Skin epidermis (tissue), 12 donors: ENCODE measurements around the gene S100A16.
"Not testable (repeated sequence)": the region's sequence is repeated elsewhere in the genome, so short reads cannot be mapped to it uniquely, and the experiment has no call there.

Source experiments
- H3K27ac ChIP-seq, 21 experiments: fragments of 200-600 bp; sonication (generic) in 11 of 21; one replicate each; pipeline ENCODE4 v1.5.0; 2020; ENCODE audit warnings: mild to moderate bottlenecking in 3 of 21, inconsistent platforms in 2 of 21, moderate library complexity in 2 of 21
- H3K4me3 ChIP-seq, 7 experiments: fragments of 200-600 bp; sonication (generic) in 2 of 7; one replicate each; pipeline ENCODE4 v1.5.0; 2020; ENCODE audit warnings: inconsistent platforms in 2 of 7, mild to moderate bottlenecking in 2 of 7, moderate library complexity in 1 of 7

The S100A16 gene

DNA sequence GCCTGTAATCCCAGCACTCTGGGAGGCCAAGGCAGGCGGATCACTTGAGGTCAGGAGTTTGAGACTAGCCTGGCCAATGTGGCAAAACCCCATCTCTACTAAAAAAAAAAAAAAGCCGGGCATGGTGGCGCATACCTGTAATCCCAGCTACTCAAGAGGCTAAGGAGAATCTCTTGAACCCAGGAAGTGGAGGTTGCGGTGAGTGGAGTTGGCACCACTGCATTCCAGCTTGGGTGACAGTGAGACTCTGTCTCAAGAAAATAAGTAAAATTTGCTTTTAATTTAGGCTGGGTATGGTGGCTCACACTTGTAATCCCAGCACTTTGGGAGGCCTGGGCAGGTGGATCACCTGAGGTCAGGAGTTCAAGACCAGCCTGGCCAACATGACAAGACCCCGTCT is 27.3 kb upstream of the S100A16 start:
- not testable (repeated sequence) for H3K4me3 ChIP-seq, H3K27ac ChIP-seq

DNA sequence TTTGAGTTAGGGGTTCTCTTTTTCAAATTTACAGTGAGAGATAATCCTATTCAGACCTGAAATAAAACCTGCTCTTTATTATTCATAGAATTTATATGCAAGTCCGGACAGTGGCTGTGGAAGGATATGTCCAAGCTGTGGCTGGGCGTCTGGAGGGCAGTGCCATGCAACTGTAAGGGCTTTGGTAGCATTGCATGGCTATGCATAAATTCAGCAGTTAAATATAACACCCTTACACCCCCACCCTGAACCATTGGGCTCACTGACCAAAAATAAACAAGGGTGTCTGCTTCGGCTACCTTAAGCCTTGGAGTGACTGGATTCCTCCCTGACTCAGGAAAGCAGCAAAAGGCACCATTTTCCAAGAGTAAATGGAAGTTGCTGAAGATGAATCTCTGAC is 26.3 kb upstream of the S100A16 start:
- no peak overlapping the region for H3K27ac ChIP-seq
- H3K4me3 ChIP-seq: no peak overlapping the region

DNA sequence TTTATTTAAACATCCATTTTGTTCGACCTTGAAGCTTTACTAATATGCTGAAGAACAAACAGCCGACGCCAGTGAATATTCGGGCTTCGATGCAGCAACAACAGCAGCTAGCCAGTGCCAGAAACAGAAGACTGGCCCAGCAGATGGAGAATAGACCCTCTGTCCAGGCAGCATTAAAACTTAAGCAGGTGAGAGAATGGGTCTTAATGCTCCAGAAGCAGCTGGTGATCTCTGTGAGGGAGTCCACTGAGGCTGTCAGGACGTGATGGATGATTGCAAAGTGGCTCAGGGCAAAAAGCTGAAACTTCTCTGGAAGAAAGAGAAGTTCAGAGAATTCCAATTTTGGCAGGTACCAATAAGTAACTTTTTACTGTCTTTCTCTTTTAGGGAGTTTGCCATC is 25.3 kb upstream of the S100A16 start:
- Histone ChIP-seq H3K4me3 (no peak overlapping the region), H3K27ac (no peak overlapping the region)

DNA sequence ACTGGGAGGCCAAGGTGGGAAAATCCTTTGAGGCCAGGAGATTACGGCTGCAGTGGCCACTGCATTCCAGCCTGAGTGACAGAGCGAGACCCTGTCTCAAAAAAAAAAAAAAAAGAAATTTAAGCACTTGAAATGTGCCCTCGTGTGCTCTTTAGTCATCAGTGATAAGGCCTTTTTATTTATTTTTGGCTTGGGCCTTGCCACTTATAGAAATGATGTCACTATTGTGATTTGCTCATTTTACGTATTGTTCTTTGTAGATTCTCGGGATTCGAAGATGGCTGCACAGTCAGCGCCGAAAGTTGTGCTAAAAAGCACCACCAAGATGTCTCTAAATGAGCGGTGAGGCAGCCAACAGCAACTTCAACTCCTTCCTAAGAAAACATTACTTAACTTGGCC is 23.4 kb upstream of the S100A16 start:
- H3K4me3 ChIP-seq: no peak overlapping the region
- H3K27ac ChIP-seq: peak overlapping the region in 1 of 21 experiments; percentile 100

DNA sequence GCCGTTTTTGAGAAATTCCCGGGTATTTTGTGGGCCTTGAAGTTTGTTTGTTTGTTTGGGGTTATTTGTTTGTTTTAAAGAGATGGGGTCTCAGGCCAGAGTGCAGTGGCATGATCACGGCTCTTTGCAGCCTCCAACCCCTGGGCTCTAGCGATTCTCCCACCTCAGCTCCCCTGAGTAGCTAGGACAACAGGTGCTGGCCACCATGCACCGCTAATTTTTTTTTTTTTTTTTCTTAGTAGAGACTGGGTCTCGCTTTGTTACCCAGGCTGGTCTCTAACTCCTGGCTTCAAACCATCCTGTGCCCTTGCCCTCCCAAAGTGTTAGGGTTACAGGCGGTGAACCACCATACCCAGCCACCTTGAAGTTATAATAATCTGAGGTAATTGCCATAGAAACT is 22.9 kb upstream of the S100A16 start:
- H3K4me3 ChIP-seq: peak overlapping the region in 3 of 7 experiments; percentile 57 to 78 (median 62)
- H3K27ac ChIP-seq: peak overlapping the region in 5 of 21 experiments; percentile 98 to 100 (median 100)

DNA sequence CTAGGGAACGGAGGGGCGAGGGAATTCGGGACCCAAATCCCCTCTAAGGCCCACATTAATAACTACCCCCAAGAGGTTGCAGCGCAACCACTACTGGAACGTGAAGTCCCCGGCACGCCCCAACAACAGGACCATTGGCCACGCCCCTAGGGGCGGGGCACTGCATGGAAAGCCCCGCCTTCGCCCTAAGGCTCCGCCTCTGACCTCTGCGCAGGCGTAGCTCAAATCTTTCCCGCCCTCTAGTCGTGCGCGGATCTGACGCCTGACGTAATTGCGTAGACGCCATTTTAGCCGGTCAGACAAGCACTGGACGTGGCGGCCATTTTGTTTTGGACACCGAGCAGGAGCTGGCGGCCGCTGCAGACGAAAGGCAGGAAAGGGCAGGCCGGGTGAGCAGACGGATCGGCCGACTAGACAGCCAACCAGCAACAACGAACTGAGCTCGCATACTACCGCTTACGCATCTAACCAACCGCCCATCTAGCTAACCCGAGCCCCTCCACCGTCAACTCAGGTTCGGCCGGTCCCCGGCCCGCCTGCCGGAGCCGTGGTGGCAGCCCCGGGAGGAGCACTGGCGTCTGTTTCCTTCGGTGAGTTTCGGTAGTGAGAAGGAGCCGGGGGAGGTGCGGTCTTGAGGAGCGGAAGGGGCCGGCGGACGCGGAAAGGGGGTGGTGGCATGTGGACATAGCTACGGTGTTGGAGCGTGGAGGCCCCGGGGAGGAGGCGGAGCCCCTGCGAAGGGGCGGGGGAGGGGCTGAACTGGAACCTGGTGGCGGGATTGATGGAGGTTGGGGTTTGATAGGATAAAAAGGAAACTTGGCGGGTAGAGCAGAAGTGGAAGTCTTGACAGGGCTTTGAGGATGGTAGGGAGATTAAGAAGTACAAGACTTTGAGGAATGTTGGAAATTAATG is 21.1 kb upstream of the S100A16 start, which contains the start of gene CHTOP:
Gene CHTOP (plus strand): TSS at position 313 of the 912 bp plus-strand sequence. CDS start 2,523 bp downstream, outside the sequence.
- Histone ChIP-seq H3K4me3 (peak within 1 kb of the TSS; percentile 56 to 78 (median 62)), H3K27ac (peak within 1 kb of the TSS; percentile 88 to 100 (median 99))

DNA sequence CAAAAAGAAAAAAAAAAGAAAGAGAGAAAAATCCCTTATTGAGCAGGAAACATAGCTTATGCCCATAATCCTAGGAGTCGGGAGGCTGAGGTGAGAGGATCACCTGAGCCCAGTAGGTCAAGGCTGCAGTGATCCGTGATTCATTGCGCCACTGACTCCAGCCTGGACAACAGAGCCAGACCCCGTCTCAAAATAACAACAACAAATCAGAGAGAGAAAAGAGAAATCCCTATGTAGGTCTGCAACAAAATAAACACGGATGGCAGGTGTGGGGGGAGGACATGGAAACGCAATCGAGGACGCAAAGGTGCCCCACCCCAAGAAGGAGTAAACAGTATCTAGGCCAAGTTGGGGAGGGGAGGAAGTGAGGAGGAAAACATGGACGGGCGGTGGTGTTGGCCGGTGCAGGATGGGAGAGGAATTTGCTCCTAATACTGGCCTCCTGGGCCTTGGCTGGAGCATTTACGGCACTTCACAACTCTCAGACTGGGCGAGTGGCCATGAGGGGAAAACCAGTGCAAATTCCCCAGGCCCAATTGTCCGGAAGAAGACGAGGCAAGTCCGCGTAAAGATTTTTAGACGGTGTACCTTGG is 20.3 kb upstream of the S100A16 start:
- Histone ChIP-seq H3K27ac (peak overlapping the region in 20 of 21 experiments; percentile 94 to 100 (median 99)), H3K4me3 (peak overlapping the region; percentile 56 to 78 (median 62))

DNA sequence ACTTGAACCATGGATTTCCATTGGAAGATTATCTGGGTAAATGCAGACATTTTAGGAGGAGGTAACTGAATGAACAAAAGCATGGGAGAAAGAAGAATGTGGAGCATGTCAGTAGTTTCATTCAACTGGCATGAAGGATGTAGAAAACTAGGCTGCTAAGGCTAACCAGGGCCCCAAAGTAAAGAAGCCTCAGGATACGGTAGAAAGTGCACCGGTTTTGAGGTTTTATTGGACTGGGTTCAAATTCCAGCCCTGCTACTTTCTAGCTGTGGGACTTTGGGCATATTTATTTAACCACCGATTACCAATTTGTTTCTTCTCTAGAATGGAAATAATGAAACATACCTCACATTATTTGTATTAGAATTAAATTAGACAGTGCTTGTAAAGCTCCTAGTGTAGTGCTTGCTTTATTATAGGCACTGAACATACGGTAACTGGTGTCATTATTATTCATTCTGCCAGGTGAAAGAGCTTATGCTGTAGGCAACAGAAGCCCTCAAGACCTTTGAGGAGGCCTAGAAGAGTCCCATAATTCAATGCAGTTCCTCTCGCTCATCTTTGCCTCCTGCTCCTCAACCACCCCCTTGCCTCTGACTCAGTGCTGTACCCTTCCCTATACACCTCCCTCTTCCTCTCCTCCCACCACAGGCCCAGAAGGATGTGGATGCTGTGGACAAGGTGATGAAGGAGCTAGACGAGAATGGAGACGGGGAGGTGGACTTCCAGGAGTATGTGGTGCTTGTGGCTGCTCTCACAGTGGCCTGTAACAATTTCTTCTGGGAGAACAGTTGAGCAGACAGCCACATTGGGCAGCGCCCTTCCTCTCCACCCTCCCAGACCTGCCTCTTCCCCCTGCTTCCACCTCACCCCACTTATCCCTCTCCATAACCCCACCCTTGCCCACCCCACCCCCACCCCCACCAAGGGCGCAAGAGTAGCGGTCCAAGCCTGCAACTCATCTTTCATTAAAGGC is 18.4 kb upstream of the S100A16 start:
- peak overlapping the region in 3 of 21 experiments; percentile 24 to 90 (median 43) for H3K27ac ChIP-seq
- no peak overlapping the region for H3K4me3 ChIP-seq

DNA sequence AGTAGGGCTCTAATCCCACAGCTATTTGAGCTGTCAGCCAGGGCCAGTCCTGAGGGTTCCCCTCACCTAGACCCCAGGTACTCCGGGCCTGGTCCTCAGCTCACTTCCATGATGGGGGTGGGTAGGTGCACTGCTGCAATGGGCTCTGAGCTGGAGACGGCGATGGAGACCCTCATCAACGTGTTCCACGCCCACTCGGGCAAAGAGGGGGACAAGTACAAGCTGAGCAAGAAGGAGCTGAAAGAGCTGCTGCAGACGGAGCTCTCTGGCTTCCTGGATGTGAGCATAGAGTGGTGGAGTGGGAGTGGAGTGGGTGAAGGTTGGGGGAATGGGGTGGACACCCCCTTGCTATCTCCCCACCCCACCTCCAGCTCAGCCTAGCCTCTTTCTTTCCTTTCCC is 17.4 kb upstream of the S100A16 start:
- Histone ChIP-seq H3K4me3 (no peak overlapping the region), H3K27ac (peak overlapping the region in 6 of 21 experiments; percentile 23 to 90 (median 44))

DNA sequence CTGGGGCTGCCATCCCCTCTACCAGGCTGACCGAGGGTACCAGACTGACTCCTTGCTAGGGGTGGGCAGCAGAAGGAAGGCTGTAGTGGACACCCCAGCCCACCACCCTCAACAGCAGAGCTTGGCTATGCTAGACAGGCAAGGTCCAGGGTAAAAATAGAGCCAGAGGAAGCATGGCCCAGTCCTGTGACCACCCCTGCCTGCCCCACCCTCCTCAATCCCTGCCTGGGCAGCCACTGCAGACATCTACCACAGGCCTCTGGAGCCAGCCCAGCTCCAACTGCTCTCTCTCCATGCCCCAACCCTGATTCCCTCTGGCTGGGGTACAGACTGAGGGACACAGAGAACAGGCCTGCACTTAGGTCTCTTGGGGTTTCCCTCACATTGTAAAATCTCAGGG is 17.0 kb upstream of the S100A16 start:
- Histone ChIP-seq H3K27ac (peak overlapping the region in 6 of 21 experiments; percentile 23 to 90 (median 46)), H3K4me3 (no peak overlapping the region)

DNA sequence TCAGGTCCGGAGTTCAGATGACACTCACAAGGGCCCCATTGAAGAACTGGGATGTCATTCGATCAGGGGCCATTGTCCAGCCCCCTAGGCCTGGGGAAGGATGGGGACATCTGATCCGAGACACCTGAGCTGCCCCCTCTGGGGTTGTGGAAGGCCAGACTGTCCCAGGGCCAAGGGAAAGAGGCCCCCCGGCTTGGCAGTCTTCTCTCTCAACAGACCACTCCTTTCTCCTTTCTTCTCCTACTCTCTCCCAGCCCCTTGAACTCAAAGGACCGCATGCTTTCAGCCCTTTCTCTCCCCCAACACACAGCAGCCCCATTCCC is 16.4 kb upstream of the S100A16 start:
- Histone ChIP-seq H3K4me3 (no peak overlapping the region), H3K27ac (peak overlapping the region in 4 of 21 experiments; percentile 28 to 90 (median 77))

DNA sequence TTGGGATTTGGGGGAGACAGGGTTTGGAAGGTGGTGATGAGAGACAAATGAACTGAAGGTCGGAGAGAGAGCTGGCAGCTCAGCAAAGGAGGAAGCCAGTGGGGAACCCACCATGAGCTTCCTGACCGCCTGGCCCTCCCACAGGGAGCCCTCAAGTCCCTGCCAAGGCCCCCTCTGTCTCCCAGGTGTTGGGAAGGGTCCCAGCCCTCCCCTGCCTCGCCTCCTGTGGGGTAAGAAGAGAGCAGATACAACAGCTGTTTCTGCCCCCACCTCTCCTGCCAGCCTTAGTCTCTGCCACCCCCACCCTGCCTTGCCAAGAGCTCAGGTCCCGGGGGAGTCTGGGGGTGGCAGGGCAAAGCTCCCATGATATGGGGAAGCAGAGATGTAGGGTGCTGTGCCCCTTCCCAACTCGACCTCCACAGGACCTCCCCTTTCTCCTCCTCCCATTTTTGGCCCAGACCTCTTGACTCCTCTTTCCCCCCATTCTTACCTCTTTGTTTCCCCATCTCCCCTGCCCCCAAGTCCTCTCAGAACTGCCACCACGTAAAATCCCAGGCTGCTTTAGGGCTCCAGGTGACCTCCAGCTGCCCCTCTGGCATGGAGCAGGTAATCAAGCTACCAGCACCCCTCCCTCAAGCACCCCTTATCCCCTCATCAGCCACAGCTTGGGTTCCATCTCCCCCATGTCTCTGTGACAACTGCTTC is 15.9 kb upstream of the S100A16 start:
- peak overlapping the region in 8 of 21 experiments; percentile 14 to 96 (median 88) for H3K27ac ChIP-seq
- no peak overlapping the region for H3K4me3 ChIP-seq

DNA sequence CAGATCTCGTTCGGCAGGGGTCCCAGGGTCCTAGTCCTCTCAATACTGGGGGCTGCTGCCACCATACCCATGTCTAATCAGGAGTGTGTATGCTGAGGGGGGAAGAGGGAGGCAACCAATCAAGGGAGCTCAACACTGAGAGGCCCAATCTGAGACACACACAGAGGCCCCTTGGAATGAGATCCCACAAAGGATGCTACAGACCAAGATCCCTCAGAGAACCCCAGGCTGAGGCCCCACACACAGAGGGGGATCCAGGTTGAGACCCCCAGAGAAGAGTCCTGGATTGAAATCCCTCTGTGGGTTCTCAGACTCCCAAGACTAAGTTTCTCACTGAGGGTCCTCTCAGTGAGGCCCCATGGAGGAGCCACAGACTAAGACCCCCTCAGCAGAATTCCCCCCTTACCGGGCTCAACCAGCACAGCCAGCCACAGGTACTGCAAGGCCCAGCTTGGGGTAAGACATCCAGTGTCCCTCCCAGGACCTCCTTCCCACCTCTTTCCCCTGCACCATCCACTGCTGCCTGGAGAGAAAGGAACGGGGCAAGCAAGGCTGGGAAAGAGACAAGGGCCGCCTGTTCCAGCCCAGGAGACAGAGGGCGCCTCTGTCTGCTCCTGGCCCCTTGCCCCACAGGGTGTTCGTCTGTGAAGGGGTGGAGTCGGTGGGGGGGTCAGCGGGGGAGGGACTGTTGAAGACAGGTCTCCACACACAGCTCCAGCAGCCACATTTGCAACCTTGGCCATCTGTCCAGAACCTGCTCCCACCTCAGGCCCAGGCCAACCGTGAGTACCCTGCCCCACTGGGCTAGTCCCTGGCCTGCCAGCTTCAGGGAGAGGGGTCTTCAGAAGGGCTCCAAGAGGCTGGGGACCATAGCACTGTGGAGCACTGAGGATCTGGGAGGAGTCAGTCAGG is 15.0 kb upstream of the S100A16 start, which contains the start of gene S100A1:
Gene S100A1 (plus strand): TSS at position 720 of the 912 bp plus-strand sequence. CDS start 2,088 bp downstream, outside the sequence.
- Histone ChIP-seq H3K27ac (peak within 1 kb of the TSS; percentile 3 to 96 (median 85)), H3K4me3 (peak within 1 kb of the TSS; percentile 30 to 46 (median 36))

DNA sequence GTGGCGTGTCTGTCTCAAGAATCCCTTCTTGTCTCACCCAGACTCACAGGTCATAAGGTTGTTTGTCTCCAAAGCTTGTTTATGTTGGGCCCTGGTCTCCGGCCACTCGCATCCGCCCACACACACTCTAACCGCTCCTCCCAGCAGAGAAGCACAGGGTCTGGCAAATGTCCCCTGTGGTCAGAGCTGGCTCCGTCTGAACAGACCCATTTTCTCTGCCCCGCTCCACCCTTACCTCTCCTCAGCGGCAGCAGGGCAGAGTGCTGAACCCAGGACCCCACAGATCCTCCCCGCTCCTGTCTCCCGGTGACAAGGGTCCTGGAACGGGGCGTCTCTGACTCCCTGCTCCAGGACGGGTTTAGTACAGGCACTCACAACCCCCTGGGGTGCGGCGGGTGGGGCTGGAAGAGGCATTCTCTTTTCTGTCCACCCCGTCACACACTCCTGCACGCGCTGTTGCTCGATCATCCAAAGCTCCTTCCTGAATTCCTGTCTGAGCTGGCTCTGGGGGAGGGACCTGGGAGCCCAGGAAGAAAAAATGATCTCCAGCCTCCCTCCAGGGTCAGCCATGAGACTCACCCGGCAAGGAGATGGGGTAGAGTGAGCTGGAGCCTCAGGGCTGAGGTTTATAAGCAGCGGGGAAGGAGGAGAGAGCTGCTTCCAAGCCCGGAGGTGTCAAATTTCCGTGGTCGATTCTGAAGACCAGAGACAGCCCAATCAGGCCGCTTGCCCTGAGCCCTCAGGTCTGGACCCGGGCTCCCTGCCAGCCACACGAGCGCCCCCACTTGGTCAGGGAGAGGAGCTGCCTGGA is 14.2 kb upstream of the S100A16 start, which contains the start of gene S100A13:
Gene S100A13 (minus strand): TSS at position 602 of the 811 bp plus-strand sequence. CDS start 1,033 bp downstream, outside the sequence.
- Histone ChIP-seq H3K4me3 (peak within 1 kb of the TSS; percentile 30 to 46 (median 36)), H3K27ac (peak within 1 kb of the TSS; percentile 3 to 96 (median 85))

DNA sequence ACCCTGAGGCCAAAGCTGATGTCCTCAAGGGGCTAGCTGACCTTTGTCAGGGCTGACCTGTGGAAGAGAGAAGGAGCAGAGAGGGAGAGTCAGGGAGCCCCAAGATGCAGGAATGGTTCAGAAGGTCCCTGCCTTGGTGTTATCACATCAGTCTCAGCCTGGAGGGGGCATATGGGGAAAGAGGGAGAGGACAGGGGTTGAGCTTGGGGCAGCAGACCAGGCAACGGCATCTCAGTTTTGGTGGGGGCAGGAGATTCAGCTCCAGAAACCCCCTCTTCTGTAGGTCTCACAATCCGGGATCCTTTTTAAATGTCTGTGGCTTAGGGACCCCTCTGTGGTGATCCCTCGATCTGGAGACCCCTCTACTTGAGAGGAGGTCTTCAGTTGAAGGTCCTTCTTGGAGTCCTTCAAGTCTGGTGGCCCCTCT is 13.6 kb upstream of the S100A16 start:
- Histone ChIP-seq H3K27ac (peak overlapping the region in 20 of 21 experiments; percentile 51 to 96 (median 86)), H3K4me3 (peak overlapping the region; percentile 30 to 46 (median 36))

DNA sequence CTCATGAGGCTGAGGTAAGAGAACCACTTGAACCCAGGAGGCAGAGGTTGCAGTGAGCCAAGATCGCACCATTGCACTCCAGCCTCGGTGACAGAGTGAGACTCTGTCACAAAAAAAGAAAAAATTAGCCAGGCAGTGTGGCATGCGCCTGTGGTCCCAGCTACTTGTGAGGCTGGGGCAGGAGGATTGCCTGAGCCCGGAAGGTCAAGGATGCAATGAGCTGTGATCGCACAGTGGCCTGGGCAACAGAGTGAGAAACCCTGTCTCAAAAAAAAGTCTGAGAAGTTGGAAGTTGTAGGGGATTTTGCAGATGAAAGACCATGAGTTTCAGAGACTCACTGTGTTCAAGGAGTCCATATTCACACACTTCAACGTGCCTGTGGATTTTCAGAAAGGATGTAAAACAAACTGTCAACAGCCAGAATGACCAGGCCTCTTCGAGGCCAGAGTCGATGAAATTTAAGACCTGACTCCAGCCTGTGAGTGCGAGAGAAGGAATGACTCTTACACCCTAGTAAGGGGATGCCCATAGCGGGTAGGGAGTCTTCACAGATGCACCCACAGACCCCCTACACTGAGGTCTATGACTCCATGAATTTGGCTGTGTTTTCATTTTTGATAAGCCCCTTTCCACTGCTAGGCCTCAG is 12.2 kb upstream of the S100A16 start:
- Histone ChIP-seq H3K4me3 (no peak overlapping the region), H3K27ac (peak overlapping the region in 1 of 21 experiments; percentile 15)
